Measurements from ENCODE around the gene FZD10.

Gene FZD10

GRCh38 chr12:130155416-130156073 lies 6.7 kb upstream of the FZD10 start:
- no peak for DNase-seq (ENCODE audit: low spot score)

- no peak for DNase-seq (ENCODE audit: low spot score)
Observed at GRCh38 chr12:130156652-130157275, 5.5 kb upstream of the FZD10 start.

DNA sequence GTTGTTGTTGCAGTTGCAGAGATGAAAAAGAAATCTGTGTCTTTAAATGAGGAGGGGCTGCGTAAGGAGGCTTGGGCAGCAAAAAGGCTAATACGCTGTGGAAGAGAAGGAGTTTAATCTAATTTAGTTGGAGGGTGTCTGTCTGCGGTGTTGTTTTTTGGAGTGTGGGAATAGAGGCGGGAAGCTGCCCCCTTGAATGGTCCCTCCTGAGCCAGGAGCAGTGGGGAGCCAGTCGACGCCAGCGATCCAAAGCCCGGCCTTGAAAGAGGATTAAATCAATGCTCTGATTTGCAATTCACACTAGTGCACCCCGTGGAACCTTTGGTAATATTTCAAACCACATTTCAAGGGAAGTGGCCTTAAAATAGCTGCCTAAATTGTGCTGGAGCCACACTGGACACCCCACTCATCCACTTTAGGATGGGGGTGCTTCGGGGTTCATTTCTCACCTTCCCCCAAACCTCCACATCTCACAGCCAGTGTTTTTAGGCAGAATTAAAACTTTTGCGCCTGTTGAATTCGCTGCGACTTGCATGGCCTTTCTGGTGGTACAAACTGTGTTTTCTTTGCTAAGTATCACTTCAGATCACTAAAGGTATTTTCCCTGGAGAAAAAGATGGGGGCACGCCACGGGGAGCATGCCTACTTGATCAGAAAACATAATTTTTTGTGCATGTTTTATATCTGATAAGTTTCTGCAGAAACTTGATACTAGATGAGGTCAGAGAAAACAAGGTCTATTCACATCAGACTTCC lies 4.1 kb upstream of the FZD10 start:
- DNase-seq (ENCODE audit: low spot score): no peak

DNA sequence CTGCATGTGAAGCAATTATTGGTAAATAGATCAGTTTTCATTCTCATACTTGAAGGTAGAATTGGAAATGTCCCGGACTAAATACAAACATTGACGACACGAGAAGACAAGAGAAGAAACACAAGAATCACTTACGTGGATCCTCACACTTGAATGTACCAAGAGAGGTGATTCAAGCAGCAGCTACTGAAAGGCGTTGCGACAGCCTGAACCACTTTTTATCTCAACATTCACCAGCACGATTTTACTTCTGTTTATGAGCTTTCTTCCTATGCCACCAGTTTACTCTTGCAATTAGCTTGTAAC lies 3.6 kb upstream of the FZD10 start:
- DNase-seq (ENCODE audit: low spot score): no peak

GRCh38 chr12:130160306-130160705 lies 2.0 kb upstream of the FZD10 start:
- DNase-seq (ENCODE audit: low spot score): no peak

- no peak for DNase-seq (ENCODE audit: low spot score)
Observed at GRCh38 chr12:130160711-130161231, 1.5 kb upstream of the FZD10 start.

DNA sequence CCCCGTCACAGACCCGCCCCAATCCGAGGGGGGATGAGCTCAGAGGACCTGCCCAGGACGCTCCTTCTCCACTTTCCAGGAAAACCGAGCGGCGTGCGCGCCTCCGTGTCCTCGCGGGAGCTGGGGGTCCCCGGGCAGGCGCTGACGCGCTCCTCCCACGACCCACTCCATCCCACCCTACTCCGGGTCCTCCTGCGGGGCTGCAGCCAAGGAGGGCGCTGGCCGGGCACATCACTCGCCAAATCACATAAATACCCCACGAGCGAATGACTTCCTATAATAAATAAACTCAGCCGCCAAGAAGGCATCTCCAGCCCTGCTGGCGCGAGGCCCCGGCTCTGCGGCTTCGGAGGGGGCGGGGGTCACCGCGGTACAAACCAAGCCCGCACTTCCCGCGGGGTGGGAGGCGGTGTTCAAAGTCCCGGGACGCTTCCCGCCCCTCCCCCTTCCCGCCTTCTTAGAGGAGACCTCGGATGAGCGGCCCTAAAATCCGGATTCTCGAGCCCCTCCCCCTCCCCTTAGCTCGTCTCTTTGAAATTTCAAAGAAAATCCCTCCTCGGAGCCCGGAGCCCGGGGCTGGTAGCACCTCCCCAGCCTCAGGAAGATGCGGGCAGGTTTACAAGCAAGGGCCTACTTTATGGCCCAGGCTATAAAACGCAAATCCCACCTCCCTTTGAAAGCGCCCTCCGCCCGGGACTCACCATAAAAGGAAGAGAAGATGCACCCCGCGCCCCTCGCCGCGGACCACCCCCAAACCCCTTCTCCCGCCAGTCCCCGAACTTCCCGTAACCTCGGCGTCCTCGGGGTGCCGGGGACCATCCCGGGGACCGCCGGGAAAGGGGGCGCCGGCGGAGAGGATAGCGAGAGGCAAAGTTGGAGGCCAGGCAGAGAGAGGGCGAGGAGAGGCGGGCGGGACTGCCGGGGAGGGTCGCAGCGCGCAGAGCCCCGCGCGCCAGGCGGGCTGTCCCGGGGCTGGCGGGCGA lies 712 bp upstream of the FZD10 start:
- no peak for DNase-seq (ENCODE audit: low spot score)

DNA sequence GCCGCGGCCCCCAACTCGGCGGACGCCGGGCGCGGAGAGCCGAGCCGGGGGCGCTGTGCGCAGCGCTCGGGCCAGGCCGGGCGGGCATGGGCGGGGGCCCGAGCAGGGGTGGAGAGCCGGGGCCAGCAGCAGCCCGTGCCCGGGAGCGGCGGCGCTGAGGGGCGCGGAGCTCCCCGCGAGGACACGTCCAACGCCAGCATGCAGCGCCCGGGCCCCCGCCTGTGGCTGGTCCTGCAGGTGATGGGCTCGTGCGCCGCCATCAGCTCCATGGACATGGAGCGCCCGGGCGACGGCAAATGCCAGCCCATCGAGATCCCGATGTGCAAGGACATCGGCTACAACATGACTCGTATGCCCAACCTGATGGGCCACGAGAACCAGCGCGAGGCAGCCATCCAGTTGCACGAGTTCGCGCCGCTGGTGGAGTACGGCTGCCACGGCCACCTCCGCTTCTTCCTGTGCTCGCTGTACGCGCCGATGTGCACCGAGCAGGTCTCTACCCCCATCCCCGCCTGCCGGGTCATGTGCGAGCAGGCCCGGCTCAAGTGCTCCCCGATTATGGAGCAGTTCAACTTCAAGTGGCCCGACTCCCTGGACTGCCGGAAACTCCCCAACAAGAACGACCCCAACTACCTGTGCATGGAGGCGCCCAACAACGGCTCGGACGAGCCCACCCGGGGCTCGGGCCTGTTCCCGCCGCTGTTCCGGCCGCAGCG lies 639 bp downstream of the FZD10 start:
- DNase-seq (ENCODE audit: low spot score): no peak

DNA sequence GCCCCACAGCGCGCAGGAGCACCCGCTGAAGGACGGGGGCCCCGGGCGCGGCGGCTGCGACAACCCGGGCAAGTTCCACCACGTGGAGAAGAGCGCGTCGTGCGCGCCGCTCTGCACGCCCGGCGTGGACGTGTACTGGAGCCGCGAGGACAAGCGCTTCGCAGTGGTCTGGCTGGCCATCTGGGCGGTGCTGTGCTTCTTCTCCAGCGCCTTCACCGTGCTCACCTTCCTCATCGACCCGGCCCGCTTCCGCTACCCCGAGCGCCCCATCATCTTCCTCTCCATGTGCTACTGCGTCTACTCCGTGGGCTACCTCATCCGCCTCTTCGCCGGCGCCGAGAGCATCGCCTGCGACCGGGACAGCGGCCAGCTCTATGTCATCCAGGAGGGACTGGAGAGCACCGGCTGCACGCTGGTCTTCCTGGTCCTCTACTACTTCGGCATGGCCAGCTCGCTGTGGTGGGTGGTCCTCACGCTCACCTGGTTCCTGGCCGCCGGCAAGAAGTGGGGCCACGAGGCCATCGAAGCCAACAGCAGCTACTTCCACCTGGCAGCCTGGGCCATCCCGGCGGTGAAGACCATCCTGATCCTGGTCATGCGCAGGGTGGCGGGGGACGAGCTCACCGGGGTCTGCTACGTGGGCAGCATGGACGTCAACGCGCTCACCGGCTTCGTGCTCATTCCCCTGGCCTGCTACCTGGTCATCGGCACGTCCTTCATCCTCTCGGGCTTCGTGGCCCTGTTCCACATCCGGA lies 1.4 kb downstream of the FZD10 start:
- no peak for DNase-seq (ENCODE audit: low spot score)

GRCh38 chr12:130164216-130164542 lies 1.9 kb downstream of the FZD10 start:
- no peak for DNase-seq (ENCODE audit: low spot score)

DNA sequence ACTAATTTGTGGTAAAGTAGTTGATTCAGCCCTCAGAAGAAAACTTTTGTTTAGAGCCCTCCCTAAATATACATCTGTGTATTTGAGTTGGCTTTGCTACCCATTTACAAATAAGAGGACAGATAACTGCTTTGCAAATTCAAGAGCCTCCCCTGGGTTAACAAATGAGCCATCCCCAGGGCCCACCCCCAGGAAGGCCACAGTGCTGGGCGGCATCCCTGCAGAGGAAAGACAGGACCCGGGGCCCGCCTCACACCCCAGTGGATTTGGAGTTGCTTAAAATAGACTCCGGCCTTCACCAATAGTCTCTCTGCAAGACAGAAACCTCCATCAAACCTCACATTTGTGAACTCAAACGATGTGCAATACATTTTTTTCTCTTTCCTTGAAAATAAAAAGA lies 2.7 kb downstream of the FZD10 start:
- DNase-seq (ENCODE audit: low spot score): no peak

DNA sequence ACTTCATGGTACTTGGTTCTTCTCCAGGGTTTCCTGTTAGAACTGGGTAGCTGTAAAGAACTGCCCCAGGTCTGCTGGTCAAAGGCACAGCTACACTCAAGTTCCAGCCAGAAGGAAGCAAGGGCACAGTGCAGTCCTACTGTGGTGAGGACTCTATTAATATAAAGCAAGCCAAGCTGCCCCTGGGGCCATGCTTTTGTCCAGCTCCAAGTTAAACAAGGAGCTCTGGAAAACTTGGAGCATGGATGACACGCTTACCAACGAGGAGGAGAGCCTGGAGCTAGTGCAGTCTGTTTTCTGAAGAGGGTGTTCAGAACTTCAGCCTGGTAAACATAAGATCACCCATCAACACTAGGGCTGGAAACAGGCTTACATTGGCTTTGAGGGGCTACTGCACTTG lies 4.0 kb downstream of the FZD10 start:
- no peak for DNase-seq (ENCODE audit: low spot score)

DNA sequence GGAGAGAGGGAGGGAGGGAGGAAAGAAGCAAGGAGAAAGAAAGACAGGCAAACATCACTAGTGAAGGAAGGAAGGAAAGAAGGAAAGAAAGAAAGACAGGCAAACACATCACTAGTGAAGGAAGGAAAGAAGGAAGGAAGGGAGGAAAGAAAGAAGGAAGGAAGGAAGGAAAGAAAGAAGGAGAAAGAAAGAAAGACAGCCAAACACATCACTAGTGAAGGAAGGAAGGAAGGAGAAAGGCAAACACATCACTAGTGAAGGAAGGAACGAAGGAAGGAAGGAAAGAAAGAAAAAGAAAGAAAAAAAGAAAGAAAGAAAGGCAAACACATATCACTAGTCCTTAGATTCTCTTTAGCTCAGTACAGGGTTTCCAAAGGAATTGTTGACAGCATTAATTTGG lies 5.3 kb downstream of the FZD10 start:
- DNase-seq (ENCODE audit: low spot score): no peak

- no peak for DNase-seq (ENCODE audit: low spot score)
Observed at GRCh38 chr12:130169256-130169655, 7.0 kb downstream of the FZD10 start.

GRCh38 chr12:130169924-130170323 lies 7.7 kb downstream of the FZD10 start:
- no peak for DNase-seq (ENCODE audit: low spot score)

DNA sequence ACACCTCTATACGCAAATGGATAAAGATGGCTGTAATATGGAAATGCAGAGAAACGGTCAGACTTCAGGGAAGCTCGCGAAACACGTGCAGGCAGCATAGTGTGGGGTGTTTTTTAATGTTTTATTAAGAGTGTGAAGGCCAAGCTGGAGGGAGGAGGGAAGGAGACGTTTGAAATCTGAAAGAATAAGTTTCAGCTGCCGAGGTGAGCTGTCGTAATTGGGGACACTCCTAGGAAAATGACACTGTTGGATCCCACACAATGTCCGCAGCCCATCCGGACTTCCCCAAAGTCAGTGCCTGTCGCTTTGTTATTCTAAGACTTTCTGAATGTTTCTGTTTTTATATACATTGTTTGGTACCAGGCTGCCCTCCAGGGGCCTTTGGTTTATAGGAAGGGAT lies 8.3 kb downstream of the FZD10 start:
- no peak for DNase-seq (ENCODE audit: low spot score)

DNA sequence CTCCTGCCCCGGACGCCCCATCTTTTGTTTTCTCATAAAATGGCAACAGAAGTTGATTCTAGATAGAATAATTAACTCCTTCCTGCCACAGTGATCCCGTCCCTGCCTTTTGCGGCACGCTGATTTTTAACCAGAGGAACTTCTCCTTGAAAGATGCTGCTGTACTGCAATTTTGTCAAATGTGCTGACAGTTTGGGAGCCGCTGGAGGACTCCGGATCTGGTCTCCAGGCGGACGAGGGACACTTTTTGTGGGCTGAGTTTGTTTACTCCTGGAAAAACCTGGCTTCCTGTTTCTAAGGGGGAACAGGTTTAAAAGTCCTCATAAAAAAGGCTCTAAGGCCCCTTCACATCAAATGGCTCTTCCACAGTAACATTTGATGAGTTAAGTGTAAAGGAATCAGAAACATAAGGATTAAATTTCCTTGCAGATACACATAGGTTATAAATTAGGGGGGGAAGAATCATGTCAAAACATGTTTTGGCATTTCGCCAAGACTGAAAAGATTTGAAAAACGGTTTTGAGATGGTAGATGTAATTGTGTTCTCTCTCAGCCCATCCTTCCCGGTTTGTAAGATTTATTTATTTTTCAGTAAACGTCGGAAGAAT lies 15.5 kb downstream of the FZD10 start:
- no peak for DNase-seq (ENCODE audit: low spot score)

DNA sequence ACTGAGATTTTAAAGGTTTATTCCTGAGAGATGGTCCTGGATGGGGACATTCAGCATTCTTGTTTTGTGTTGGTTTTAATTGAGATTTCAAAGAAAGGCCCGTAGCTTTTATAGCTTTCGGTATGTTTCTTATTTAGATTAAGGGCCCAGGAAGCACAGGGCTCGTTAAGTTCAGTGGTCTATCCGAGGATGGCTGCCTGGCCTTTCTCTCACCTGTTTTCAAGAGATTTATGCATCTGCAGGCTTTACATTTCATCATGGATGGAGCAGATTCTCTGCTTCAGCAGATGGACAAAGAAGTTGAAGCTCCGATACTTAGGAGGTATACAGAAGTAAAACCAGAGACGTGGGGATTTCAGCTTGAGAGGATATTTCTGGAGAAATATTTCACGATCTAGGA lies 16.0 kb downstream of the FZD10 start:
- DNase-seq (ENCODE audit: low spot score): no peak

GRCh38 chr12:130179191-130179590 lies 16.9 kb downstream of the FZD10 start:
- DNase-seq (ENCODE audit: low spot score): no peak

DNA sequence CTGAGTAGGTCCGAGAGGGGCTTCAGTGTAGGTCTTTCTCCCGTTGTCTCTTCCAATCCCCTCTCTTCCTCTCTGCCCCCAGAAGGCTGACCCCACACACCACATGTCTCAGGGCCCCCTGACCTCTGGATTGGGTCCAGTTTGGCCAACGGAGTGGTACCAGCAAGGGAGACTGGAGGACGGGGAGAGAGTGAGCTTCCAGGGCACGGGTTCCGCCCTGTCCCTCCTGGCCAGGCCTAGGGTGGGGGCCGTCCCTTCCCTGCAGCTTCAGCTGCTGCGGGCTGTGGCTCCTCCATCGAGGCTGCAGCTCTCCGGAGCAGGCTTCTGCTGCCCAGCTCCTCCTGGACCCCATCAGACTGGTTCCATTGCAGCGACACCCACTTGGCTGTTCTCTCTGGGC lies 17.4 kb downstream of the FZD10 start:
- DNase-seq (ENCODE audit: low spot score): no peak

DNA sequence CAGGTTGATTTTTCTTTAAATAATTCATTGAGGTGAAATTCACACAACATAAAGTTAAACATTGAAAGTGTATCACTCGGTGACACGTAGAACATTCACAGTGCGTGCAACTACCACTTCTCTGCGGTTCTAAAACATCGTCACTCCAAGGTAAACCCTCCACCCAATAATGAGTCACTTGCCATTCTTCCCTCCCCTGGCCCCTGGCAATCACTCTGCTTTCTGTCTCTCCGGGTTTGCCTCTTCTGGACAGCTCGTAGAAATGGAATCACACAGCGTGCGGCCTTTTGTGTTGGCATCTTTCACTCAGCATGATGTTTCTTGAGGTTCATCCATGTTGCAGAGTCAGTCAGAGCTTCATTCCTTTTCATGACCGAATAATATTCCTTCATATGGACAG lies 18.9 kb downstream of the FZD10 start:
- no peak for DNase-seq (ENCODE audit: low spot score)
